HUDEP-2 (cell line): ENCODE measurements around the gene GLOD4.

Source experiments
- DNase-seq, 76 experiments: peaks; one replicate each; lab custom pipeline; 2025; ENCODE audit not compliant: unreplicated experiment in 76 of 76; lab: John Stamatoyannopoulos, UW

The GLOD4 gene

GRCh38 chr17:745406-745805 is 36.7 kb downstream of the GLOD4 start:
- no peak for DNase-seq

- DNase-seq, result no peak
Observed at GRCh38 chr17:744937-745336, 37.1 kb downstream of the GLOD4 start.

- DNase-seq, result no peak
Observed at GRCh38 chr17:743139-743538, 38.9 kb downstream of the GLOD4 start.

GRCh38 chr17:742147-742793 is 39.8 kb downstream of the GLOD4 start:
- no peak for DNase-seq

- DNase-seq, result no peak
Observed at GRCh38 chr17:740240-741017, 41.7 kb downstream of the GLOD4 start.

- DNase-seq, result no peak
Observed at GRCh38 chr17:737561-738113, 44.4 kb downstream of the GLOD4 start.

- no peak for DNase-seq
Observed at GRCh38 chr17:733743-734142, 48.3 kb downstream of the GLOD4 start.

GRCh38 chr17:732902-733720 is 49.0 kb downstream of the GLOD4 start:
- peak in 7 of 76 experiments; percentile 10 to 33 (median 14) for DNase-seq

- peak in 60 of 76 experiments; percentile 9 to 81 (median 55) for DNase-seq
Observed at GRCh38 chr17:732067-732901, 49.8 kb downstream of the GLOD4 start, which contains the start of gene TLCD3A. TLCD3A (plus strand) TSS chr17:732596; CDS start chr17:732648, 52 bp downstream.

GRCh38 chr17:731644-732066 is 50.4 kb downstream of the GLOD4 start:
- no peak for DNase-seq

- DNase-seq, result no peak
Observed at GRCh38 chr17:728911-729310, 53.2 kb downstream of the GLOD4 start.

GRCh38 chr17:726271-726919 is 55.7 kb downstream of the GLOD4 start:
- no peak for DNase-seq

- DNase-seq, result no peak
Observed at GRCh38 chr17:725746-726145, 56.3 kb downstream of the GLOD4 start.

GRCh38 chr17:725084-725483 is 57.0 kb downstream of the GLOD4 start:
- DNase-seq, result no peak

- no peak for DNase-seq
Observed at GRCh38 chr17:721540-721937, 60.5 kb downstream of the GLOD4 start.

- DNase-seq, result no peak
Observed at GRCh38 chr17:720706-721539, 61.2 kb downstream of the GLOD4 start.

GRCh38 chr17:718075-718474 is 64.0 kb downstream of the GLOD4 start:
- no peak for DNase-seq
